D341Med (cell line): ENCODE measurements around the gene GDF3.
"Not testable (repeated sequence)": the region's sequence is repeated elsewhere in the genome, so short reads cannot be mapped to it uniquely, and the experiment has no call there.

Source experiments
- DNase-seq: peaks from one replicate; pipeline ENCODE4 v3.0.0; 2012; ENCODE audit warnings: low spot score

Gene GDF3

DNA sequence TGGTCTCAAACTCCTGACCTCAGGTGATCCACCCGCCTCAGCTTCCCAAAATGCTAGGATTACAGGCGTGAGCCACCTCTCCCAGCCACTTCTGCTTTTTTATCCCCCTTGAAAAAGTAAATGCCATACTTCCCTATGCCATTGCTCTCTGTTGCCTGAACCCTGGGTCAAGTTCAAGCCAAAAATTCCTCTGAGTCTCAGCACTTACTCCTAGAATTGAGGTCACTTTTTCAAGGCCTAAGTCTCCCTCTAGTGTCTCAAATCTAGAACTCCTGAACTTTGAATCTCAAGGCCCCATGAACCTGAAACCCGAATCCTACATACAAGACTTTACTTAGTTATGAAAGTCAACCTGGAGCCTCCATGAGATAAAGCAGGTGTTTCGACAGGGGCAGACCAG lies 28.4 kb downstream of the GDF3 start:
- DNase-seq = no peak

DNA sequence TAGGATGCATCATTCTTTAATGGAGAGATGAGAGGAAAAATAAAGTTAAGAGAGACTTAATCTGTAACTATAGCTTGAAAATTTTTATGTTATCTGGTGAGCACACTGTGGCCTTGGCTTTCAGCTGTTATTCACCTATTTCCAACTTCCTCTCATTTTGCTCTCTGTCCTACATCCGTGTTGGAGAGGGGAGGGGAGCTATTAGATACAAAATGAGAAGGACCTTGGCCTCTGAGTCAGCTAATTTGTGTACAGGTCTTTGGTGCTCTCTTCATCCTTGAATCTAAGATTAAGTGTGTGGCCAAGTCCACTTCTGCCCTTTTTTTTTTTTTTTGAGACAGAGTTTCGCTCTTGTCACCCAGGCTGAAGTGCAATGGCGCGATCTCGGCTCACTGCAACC lies 29.0 kb downstream of the GDF3 start:
- no peak for DNase-seq

DNA sequence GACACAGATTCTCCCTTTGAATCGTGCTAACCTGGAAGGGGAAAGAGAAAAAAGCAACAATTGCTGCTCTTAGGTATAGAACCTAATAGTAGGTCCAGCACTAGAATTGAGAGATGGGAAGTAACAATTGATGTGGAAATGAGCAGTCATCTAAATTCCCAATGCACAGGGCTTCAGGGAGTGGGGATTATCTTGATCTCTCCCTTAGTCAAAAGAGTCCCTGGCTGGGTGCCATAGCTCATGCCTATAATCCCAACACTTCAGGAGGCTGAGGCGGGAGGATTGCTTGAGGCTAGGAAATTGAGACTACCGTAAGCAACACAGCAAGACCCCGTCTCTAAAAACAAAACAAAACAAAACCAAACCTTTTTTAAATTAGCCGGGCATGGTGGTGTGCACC lies 33.8 kb downstream of the GDF3 start:
- no peak for DNase-seq

DNA sequence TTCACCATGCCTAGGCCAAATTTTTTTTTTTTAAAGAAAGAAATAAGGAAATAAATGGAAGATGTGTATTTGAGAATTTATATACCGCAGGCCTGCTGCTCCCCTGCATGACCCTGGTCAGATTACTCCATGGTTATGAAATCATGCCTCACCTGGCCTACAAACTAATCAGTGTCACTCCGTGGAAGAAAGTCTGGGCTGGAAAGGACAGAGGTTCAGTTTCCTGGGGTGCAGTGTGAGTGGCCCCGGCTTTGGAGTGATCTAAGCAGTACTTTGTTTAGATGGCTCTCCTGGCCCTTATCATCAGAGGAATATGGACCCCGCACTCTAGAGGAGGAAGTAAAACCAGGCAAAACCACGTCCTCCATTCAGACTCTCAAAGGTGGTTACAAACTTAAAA lies 39.5 kb downstream of the GDF3 start:
- DNase-seq = no peak

DNA sequence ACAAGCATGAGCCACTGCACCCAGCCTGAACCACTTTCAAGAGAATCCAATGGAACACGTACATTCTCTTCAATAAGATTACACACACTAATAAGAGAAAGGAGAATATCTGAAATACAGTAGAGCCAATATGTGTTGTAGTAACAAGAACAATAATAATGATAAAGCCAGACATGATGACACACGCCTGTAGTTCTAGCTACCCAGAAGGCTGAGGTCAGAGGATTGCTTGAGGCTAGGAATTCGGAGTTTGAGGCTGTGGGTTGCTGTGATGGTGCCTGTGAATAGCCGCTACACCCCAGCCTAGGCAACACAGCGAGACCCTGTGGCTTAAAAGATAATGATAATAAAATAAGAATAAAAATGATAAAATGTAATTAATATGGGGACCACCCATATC lies 45.5 kb downstream of the GDF3 start:
- no peak for DNase-seq

DNA sequence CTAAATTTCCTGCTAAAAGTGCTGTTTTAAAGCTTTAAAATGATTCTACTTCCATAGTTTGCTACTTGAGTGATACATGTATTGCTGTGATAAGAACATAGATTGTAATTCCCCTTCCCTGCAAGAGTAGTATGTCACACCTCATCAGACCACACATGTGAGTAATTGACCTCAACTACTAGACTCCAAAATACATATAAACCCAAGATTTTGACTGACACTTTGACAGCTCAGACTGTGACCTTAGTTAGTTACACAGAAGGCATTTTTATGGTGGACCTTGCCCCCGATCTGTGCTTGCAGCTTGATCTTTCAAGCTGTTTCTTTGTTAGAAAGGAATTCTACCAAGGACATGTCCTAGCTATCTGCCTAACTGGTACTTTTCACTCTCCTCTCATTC lies 48.5 kb downstream of the GDF3 start:
- DNase-seq = no peak

DNA sequence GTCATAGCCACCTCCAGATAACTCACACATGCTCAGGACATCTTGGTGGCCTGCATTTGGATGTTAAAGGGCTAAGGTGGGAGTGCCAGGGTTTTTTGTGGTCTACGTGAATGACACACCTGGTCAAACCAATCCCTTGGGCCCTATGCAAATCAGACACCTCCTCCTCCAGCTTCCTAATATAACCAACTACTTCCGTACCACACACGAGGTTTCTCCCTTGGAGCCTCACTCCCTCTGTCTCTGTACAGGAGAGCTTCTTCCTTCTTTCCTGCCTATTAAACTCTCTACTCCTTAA lies 49.4 kb downstream of the GDF3 start:
- DNase-seq = no peak

DNA sequence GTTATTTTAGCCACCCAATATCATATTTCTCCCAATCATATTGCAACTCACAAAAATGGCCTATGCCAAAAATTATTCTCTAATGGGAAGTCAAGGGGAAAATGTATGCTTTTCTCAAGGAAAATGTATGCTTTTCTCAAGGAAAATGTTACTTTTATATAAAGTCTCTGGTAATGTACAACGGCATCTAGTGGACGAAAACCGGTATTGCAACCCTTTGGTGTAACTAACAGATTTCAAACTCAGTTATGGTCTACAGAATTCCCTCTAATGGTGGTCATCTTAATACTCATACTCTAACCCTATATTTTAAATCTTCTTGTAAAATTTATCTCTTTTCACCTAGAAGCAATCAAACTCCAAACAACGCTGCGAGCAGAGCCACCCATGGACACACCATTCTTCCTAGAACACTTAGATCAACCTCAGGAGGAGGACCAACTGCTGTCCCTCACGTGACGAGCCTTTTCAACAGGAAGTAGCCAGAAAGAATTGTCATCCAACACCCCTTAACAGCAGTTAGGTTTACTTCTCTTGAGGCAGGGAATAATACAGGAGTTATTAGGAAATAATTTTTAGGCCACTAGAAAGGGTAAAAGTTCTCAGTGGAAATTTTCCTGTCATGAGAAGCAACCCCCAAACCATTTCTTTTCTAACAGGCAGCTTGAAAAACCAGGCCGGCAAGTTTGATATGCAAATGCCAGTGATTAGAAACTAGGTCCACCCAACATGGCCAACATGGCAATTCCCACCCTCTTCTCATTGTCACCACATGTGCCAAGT lies 50.0 kb downstream of the GDF3 start:
- no peak for DNase-seq

DNA sequence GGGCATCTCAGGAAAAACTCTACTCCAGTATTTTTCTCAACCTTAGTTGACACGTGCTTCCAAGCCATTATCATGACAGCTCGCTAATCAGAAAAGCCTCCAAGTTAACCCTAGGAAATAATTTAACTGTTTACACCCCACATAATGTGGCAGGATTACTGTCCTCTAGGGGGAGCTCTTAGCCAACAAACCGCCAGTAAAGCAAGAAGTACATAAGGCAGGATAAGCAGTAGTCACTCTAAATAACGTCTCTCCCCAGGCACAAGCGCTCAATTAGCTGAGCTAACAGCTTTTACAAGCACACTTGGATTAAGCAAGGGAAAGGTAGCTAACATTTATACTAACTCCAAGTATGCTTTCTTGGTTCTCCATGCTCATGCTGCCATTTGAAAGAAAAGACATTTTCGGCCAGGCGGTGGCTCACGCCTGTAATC lies 52.7 kb downstream of the GDF3 start:
- DNase-seq = no peak

DNA sequence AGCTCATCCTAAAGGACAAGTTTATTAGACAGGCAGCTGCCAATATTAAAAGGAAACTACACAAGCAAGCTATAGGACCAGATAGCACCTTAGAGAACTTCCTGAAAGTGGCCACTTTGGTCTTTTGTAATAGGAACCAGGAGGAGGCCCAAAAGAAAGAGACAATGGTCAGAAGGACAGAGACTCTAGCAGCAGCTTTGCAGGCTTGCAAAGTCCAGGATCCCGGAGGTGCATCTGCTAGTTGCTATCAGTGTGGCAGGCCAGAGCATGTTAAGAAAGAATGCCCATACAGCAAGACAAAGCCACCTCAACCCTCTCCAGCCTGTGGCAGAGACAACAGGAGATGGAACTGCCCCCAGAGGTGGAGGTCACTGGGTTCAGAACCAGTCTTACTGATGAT lies 53.3 kb downstream of the GDF3 start:
- no peak for DNase-seq

DNA sequence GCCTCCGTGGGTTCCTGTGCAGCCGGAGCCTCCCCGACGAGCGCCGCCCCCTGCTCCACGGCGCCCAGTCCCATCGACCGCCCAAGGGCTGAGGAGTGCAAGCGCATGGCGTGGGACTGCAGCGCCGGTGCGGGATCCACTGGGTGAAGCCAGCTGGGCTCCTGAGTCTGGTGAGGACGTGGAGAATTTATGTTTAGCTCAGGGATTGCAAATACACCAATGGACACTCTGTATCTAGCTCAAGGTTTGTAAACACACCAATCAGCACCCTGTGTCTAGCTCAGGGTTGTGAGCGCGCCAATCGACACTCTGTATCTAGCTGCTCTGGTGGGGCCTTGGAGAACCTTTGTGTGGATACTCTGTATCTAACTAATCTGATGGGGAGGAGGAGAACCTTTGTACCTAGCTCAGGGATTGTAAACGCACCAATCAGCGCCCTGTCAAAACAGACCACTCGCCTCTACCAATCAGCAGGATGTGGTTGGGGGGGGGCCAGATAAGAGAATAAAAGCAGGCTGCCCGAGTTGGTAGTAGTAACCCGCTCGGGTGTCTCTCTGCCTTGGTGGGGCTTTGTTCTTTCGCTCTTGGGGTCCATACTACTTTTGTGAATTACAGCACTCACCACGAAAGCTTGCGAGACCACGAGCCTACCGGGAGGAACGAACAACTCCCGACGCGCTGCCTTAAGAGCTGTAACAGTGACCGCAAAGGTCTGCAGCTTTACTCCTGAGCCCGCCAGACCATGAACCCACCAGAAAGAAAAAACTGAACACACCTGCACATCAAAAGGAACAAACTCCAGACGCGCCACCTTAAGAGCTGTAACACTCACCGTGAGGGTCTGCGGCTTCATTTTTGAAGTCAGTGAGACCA lies 55.2 kb downstream of the GDF3 start:
- not testable (repeated sequence) for DNase-seq
